GM18873 (cell line): ENCODE measurements around the gene ICA1L.
"Not testable (repeated sequence)": the region's sequence is repeated elsewhere in the genome, so short reads cannot be mapped to it uniquely, and the experiment has no call there.

Experiments
- ATAC-seq: cut with Tn5 transposase; IDR thresholded peaks from one replicate; pipeline ENCODE4 v1.9.1; 2021; ENCODE audit warnings: mild to moderate bottlenecking, moderate library complexity, moderate number of reproducible peaks; ENCODE audit not compliant: unreplicated experiment, low FRiP score

The ICA1L gene

DNA sequence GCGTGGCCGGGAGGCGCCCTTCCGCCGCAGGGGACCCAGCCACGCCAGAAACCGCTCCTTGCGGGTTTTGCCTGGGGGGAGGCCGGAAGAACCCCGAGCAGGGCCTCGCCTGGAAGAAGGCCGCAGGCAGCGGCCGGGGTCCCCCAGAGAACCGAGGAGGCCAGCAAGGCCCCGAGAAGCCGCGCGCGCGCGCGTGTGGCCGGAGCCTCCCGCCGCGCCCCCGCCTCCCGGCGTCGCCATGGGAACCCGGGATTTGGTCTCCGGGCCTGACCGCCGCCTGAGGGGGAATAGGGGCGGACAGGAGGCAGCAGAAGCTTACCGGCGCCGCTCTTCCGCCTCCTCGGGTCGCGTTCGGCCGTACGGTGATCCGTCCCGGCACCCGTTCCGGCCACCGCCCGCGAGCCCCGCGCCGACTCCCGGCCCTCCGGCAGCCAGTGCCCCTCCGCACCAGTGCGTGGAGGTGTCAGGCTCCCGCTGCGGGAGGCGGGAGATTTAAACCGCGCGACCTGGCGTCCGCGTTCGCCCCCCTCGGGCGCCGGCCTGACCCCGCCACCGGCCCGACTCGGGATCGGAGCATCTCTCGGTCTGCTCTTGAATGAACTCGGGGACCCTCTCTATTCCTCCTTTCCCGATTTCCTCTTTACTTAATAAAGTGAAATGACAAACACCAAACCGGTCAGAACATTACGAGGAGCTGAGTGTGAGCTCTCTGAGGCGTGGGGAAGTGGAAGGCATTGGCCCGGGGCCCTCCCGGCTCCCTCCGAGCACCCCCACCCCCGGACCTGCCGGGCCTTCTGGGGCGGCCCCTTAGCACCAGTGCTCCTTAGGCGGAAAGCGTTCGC lies at the start of gene ICA1L:
Gene ICA1L, minus strand, starts transcription at position 467 of the 842 bp plus-strand sequence. CDS start 42,757 bp downstream, outside the sequence.
- ATAC-seq, result peak; percentile 36

DNA sequence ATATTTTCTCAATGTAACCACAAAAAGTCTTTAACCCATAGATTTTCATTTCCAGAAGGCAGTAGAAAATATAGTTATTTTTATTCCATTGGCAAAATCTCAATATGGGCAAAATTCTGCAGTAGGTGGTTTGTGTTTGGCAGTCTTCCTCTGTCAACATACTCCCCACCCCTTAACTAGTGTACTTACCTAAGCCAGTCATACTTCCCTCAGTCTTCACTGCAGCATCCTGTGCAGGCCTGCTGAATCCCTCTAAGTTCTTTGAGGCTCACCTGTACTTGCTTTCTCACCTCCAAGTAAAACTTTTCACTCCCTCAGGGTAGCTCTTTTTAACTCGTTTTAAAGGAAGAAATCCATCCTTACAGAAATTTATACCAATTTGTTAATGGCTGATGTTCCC lies 47.3 kb upstream of the ICA1L start:
- no peak for ATAC-seq

- peak; percentile 39 for ATAC-seq
Measured at GRCh38 chr2:202912342-202913201, 41.0 kb upstream of the ICA1L start.

DNA sequence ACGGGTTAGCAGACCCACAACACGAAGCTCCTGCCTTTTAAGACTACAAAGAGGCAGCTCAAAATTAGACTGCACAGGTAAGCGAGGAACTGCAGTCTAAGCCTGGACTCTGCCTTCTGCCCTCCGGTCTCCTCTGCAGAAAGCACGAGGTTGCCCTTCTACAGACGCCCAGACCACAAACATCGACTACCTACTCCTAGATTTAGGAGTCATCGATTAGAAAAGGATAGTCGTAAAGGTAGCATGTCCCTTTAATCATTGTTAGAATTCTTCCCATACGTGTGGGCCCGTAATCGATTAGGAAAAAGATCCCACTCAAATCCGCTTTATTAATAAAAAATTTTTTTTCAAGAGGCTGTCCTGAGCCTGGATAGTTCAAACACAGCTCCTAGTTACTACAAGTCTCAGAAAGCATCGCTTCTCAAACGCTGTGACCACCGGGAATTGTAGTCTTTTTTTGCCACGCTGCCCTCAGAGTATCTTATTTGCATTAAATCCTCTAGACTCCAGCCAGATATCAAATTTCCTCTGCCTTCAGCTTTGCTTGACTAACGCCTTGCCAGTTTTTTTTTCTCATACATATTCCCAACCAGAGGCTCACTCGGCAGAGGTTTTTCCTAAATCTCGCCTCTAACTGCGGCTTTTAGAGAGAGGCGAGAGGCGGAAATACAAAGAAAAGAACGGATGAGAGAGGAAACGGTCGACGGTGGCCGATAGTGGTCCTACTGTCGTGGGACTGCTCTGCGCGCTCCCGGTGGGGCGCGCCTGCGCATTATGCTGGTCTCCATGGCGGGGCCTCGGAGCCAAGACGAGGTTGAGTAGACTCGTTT lies 40.2 kb upstream of the ICA1L start, which contains the start of the genes CARF and WDR12:
Gene CARF, plus strand, starts transcription at position 764 of the 830 bp plus-strand sequence. CDS start 29,628 bp downstream, outside the sequence.
Gene WDR12, minus strand, starts transcription at position 162 of the 830 bp plus-strand sequence. CDS start 197 bp downstream, outside the sequence.
- peak; percentile 70 for ATAC-seq

- ATAC-seq, result peak; percentile 10
Measured at GRCh38 chr2:202911203-202911511, 39.6 kb upstream of the ICA1L start.

- ATAC-seq, result no peak
Measured at GRCh38 chr2:202910698-202911097, 39.1 kb upstream of the ICA1L start.

DNA sequence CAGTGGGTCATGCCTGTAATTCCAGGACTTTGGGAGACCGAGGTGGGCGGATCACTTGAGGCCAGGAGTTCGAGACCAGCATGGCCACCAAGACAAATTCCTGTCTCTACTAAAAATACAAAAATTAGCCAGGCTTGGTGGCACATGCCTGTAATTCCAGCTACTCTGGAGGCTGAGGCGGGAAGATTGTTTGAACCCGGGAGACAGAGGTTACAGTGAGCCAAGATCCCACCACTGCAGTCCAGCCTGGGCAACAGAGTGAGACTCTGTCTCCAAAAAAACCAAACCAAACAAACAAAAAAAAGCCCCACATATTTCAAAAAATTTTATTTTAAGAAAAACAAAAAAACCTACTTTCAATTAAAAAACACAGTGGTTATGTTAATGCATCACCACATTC lies 38.7 kb upstream of the ICA1L start:
- not testable (repeated sequence) for ATAC-seq

DNA sequence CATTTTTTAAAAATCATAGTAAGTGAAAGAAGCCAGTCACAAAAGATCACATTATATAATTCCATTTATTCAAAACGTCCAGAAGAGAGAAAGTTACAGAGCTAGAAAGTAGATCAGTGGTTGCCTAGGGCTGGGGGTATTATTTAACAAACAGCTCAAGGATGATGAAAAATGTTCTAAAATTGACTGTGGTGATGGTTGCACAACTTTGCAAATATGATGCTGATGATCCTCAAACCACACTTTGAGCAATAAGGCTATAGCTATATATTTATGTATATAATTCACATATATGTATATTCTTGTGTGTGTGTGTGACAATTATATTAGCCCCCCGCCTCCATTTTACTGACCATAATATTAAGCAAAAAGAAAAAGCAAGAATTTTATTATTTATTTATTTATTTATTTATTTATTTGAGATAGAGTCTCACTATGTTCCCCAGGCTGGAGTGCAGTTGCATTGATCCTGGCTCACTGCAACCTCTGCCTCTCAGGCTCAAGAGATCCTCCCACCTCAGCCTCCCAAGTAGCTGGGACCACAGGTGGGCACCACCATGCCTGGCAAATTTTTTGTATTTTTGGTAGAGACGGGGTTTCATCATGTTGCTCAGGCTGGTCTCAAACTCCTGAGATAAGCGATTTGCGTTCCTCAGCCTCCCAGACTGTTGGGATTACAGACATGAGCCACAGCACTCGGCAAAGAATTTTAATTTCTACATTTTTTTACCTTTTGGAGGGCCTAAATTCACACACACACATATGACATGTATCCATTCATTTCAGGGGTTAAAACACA lies 38.0 kb upstream of the ICA1L start:
- no peak for ATAC-seq

DNA sequence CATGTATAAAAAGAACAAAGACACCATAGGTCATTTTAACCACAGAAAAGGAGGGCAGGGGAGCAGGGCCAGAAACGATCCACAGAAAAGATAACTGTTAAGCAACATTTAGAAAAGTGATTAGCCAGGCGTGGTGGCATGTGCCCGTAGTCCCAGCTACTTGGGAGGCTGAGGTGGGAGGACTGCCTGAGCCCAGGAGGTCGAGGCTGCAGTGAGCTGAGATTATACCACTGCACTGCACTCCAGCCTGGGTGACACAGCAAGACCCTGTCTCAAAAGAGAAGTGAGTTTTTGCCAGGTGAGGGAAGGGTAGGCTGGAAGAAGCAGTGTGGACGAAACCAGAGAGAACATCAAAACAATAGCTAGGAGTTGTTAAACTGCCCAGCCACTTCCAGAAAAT lies 36.6 kb upstream of the ICA1L start:
- no peak for ATAC-seq

DNA sequence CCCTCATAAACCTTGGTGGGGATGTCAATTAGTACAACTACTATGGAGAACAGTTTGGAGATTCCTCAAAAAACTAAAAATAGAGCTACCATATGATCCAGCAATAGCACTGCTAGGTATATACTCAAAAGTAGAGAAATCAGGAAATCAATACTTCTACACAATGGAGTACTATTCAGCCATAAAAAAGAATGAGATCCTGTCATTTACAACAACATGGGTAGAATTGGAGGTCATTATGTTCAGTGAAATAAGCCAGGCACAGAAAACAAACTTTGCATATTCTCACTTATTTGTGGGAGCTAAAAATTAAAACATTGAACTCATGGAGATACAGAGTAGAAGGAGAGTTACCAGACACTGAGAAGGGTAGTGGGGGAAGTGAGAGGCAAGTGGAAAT lies 33.9 kb upstream of the ICA1L start:
- ATAC-seq, result not testable (repeated sequence)

DNA sequence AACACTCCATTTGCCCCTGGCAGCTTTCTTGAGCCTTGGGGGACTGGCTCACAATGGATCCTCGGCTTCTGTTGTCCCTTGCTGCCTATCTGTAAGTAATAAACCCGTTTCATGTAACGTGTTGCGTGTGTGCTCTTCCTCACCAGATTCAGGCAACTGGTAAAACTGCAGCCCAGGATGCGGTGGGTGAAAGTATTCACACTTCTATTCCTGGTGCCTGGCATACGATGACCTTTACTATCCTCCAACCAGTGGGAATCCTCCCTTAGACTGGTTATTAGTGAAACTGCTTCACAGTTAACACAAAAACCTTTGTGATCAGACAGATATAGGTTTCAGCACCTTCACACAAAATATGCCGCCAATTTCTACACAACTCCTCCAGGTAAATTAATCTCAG lies 13.6 kb upstream of the ICA1L start:
- no peak for ATAC-seq

- no peak for ATAC-seq
Measured at GRCh38 chr2:202883987-202884675, 12.6 kb upstream of the ICA1L start.

DNA sequence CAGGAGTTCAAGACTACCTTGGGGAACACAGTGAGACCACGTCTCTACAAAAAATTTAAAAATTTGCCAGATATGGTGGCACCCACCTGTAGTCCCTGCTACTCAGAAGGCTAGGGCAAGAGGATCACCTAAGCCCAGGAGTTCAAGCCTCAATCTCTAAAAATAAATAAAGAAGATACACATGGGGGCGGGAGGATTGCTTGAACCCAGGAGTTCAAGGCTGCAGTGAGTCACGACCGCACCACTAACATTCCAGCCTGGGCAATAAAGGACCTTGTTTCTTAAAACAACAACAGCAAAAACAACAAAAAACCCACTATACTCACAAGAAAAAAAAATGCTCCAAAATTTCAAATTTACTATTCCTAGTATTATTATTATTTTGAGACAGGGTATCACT lies 10.0 kb upstream of the ICA1L start:
- no peak for ATAC-seq

DNA sequence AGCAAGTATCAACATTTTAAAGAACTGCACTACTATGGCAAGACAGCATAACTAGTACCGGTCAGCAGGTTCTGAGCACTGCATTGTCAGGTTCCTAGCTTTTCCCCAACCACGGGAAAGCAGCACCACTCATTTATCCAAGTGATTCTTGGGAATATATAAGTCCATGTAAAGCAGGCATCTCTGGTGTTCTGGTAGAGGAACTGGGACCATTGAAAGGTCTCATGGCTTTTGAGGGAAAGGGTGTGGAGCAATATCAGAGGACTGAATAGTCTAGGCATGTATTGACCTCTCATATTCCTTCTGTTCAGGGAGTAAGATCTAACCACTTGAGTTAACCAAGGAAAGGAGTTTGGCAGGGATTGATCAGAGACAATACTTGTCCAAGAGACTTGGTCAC lies 6.1 kb upstream of the ICA1L start:
- ATAC-seq, result no peak

GRCh38 chr2:202870431-202871299 lies 901 bp downstream of the ICA1L start:
- ATAC-seq, result peak; percentile 55

- ATAC-seq, result no peak
Measured at GRCh38 chr2:202861987-202862386, 9.6 kb downstream of the ICA1L start.

DNA sequence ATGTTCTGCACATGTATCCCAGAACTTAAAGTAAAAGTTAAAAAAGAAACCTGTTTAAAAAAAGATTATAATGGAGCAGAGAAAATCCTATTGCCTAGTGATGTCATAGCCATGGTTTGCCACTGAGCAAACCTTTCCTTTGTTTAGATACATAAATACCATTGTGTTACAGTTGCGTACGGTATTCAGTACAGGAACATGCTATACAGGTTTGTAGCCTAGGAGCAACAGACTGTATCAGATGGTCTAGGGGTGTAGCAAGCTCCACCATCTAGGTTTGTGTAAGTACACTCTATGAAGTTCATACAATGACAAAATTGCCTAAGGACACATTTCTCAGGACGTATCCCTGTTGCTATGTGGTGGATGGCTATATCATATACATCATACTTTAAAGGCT lies 13.0 kb downstream of the ICA1L start:
- no peak for ATAC-seq

DNA sequence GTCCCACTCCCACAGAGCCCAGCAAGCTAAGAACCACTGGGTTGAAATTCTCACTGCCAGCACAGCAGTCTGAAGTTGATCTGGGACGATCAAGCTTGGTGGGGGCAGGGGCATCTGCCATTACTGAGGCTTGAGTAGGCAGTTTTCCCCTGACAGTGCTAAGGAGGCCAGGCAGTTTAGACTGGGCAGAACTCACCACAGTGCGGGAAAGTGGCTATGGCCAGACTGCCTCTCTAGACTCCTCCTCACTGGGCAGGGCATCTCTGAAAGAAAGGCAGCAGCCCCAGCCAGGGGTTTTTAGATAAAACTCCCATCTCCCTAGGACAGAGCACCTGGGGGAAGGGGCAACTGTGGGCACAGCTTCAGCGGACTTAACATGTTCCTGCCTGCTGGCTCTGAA lies 22.2 kb downstream of the ICA1L start:
- ATAC-seq, result not testable (repeated sequence)
